Measurements from ENCODE around the gene NOX3.

The NOX3 gene

GRCh38 chr6:155375801-155376200 is 79.8 kb downstream of the NOX3 start:
- Histone ChIP-seq H3K27me3 (ENCODE audit: insufficient read depth, low read depth) (no peaks in the 10 kb centered on the region), H3K4me2 (no peak overlapping the region), H3K27ac (no peak overlapping the region), H3K9ac (no peak overlapping the region), H2AFZ (ENCODE audit: low read depth) (no peak overlapping the region), H3K36me3 (ENCODE audit: insufficient read depth) (no peaks in the 10 kb centered on the region), H3K4me1 (ENCODE audit: low read depth, poor library complexity, severe bottlenecking) (no peaks in the 10 kb centered on the region), H3K79me2 (ENCODE audit: insufficient read depth, low read depth) (no peaks in the 10 kb centered on the region), H3K4me3 (IDR thresholded peaks at IDR 0.05; ENCODE audit: insufficient read depth, low read depth, low read length) (no peak overlapping the region), H4K20me1 (ENCODE audit: insufficient read depth) (no peaks in the 10 kb centered on the region)
- no peak for TF ChIP-seq CTCF (conservative IDR thresholded peaks at IDR 0.05; ENCODE audit: low read depth, low read length)

GRCh38 chr6:155374681-155375080 is 81.0 kb downstream of the NOX3 start:
- no peak for TF ChIP-seq CTCF (conservative IDR thresholded peaks at IDR 0.05; ENCODE audit: low read depth, low read length)
- no peaks in the 10 kb centered on the region for H4K20me1 ChIP-seq (ENCODE audit: insufficient read depth)
- H3K79me2 ChIP-seq (ENCODE audit: insufficient read depth, low read depth), result no peaks in the 10 kb centered on the region
- no peak overlapping the region for H2AFZ ChIP-seq (ENCODE audit: low read depth)
- H3K27ac ChIP-seq, result no peak overlapping the region
- H3K9ac ChIP-seq, result no peak overlapping the region
- no peaks in the 10 kb centered on the region for H3K36me3 ChIP-seq (ENCODE audit: insufficient read depth)
- no peaks in the 10 kb centered on the region for H3K4me1 ChIP-seq (ENCODE audit: low read depth, poor library complexity, severe bottlenecking)
- H3K4me2 ChIP-seq, result no peak overlapping the region
- H3K4me3 ChIP-seq (IDR thresholded peaks at IDR 0.05; ENCODE audit: insufficient read depth, low read depth, low read length), result no peak overlapping the region
- no peaks in the 10 kb centered on the region for H3K27me3 ChIP-seq (ENCODE audit: insufficient read depth, low read depth)

GRCh38 chr6:155373276-155373675 is 82.4 kb downstream of the NOX3 start:
- no peak overlapping the region for H3K4me3 ChIP-seq (IDR thresholded peaks at IDR 0.05; ENCODE audit: insufficient read depth, low read depth, low read length)
- H3K9ac ChIP-seq, result no peak overlapping the region
- no peaks in the 10 kb centered on the region for H3K36me3 ChIP-seq (ENCODE audit: insufficient read depth)
- no peaks in the 10 kb centered on the region for H4K20me1 ChIP-seq (ENCODE audit: insufficient read depth)
- H3K4me2 ChIP-seq, result no peak overlapping the region
- no peaks in the 10 kb centered on the region for H3K27me3 ChIP-seq (ENCODE audit: insufficient read depth, low read depth)
- no peak overlapping the region for H2AFZ ChIP-seq (ENCODE audit: low read depth)
- H3K79me2 ChIP-seq (ENCODE audit: insufficient read depth, low read depth), result no peaks in the 10 kb centered on the region
- no peaks in the 10 kb centered on the region for H3K4me1 ChIP-seq (ENCODE audit: low read depth, poor library complexity, severe bottlenecking)
- no peak overlapping the region for H3K27ac ChIP-seq
- TF ChIP-seq CTCF (conservative IDR thresholded peaks at IDR 0.05; ENCODE audit: low read depth, low read length), result no peak

GRCh38 chr6:155372256-155372655 is 83.4 kb downstream of the NOX3 start:
- no peaks in the 10 kb centered on the region for H3K79me2 ChIP-seq (ENCODE audit: insufficient read depth, low read depth)
- H3K9ac ChIP-seq, result no peak overlapping the region
- no peak overlapping the region for H3K4me3 ChIP-seq (IDR thresholded peaks at IDR 0.05; ENCODE audit: insufficient read depth, low read depth, low read length)
- no peak overlapping the region for H3K4me2 ChIP-seq
- H4K20me1 ChIP-seq (ENCODE audit: insufficient read depth), result no peaks in the 10 kb centered on the region
- H2AFZ ChIP-seq (ENCODE audit: low read depth), result no peak overlapping the region
- no peak for TF ChIP-seq CTCF (conservative IDR thresholded peaks at IDR 0.05; ENCODE audit: low read depth, low read length)
- no peaks in the 10 kb centered on the region for H3K36me3 ChIP-seq (ENCODE audit: insufficient read depth)
- no peaks in the 10 kb centered on the region for H3K27me3 ChIP-seq (ENCODE audit: insufficient read depth, low read depth)
- H3K27ac ChIP-seq, result no peak overlapping the region
- H3K4me1 ChIP-seq (ENCODE audit: low read depth, poor library complexity, severe bottlenecking), result no peaks in the 10 kb centered on the region

GRCh38 chr6:155371230-155371629 is 84.4 kb downstream of the NOX3 start:
- Histone ChIP-seq H3K36me3 (ENCODE audit: insufficient read depth) (no peaks in the 10 kb centered on the region), H3K79me2 (ENCODE audit: insufficient read depth, low read depth) (no peaks in the 10 kb centered on the region), H3K4me3 (IDR thresholded peaks at IDR 0.05; ENCODE audit: insufficient read depth, low read depth, low read length) (no peak overlapping the region), H3K27me3 (ENCODE audit: insufficient read depth, low read depth) (no peaks in the 10 kb centered on the region), H3K4me1 (ENCODE audit: low read depth, poor library complexity, severe bottlenecking) (no peaks in the 10 kb centered on the region), H3K9ac (no peak overlapping the region), H4K20me1 (ENCODE audit: insufficient read depth) (no peaks in the 10 kb centered on the region), H2AFZ (ENCODE audit: low read depth) (no peak overlapping the region), H3K27ac (no peak overlapping the region), H3K4me2 (no peak overlapping the region)
- TF ChIP-seq CTCF (conservative IDR thresholded peaks at IDR 0.05; ENCODE audit: low read depth, low read length), result no peak
